ENCODE results near the gene MARCHF5. TPM values are rescaled to one million over a fixed set of nuclear protein-coding genes. Genes with fewer than 3 reads are reported as not detected.
A peak's percentile ranks its signal among the peaks of the same experiment; 100 is the strongest.

The MARCHF5 gene
- total and polyA plus RNA-seq, 10 of the 15 experiments (the other 5 are each of a cell fraction or from before 2014, with no cell fraction given), result 4.8 to 46.8 (median 19.0) TPM

- TF ChIP-seq SKIL (IDR thresholded peaks at IDR 0.05; ENCODE audit: low read depth, poor library complexity, severe bottlenecking) (no peak), ZBTB11 (CRISPR knock-in tag; IDR thresholded peaks at IDR 0.05) (no peak), MAX (IDR thresholded peaks at IDR 0.05; ENCODE audit: low read depth, low read length) (no peak), CREM (IDR thresholded peaks at IDR 0.05; ENCODE audit: low read depth) (no peak), KAT2A (conservative IDR thresholded peaks at IDR 0.05; ENCODE audit: control insufficient read depth, low read depth, low read length) (no peak), CREB1 (IDR thresholded peaks at IDR 0.05; ENCODE audit: low read depth) (no peak), SIN3A (IDR thresholded peaks at IDR 0.05; ENCODE audit: low read depth, low read length) (no peak), ZNF24 (IDR thresholded peaks at IDR 0.05) (no peak), YBX1 (IDR thresholded peaks at IDR 0.05) (no peak), MXI1 (IDR thresholded peaks at IDR 0.05; ENCODE audit: low read depth, low read length) (0 out of 2 replicates have a peak, but pooled peaks have one; percentile 39), CHD4 (IDR thresholded peaks at IDR 0.05) (0 out of 2 replicates have a peak, but pooled peaks have one; percentile 71), BCL11A (IDR thresholded peaks at IDR 0.05; ENCODE audit: low read depth, low read length) (0 out of 2 replicates have a peak, but pooled peaks have one; percentile 32), JUNB (IDR thresholded peaks at IDR 0.05) (no peak), FOXM1 (IDR thresholded peaks at IDR 0.05; ENCODE audit: low read depth, low read length) (no peak), E2F4 (IDR thresholded peaks at IDR 0.05; ENCODE audit: low read depth, low read length) (no peak), EGR1 (IDR thresholded peaks at IDR 0.05; ENCODE audit: borderline replicate concordance in 1 of 2, low read depth in 2 of 2, low read length in 2 of 2) (peak in 1 of 2 experiments; percentile 16; a peak in 1 of 3 replicates), MLLT1 (IDR thresholded peaks at IDR 0.05) (peak; percentile 30; the same call in 1 of the 2 replicates)
Measured at GRCh38 chr10:92290076-92290836, 711 bp upstream of the MARCHF5 start (continued).

All from GM12878 (cell line).